ENCODE results near the gene MAMDC4.
"Not testable (repeated sequence)": the region's sequence is repeated elsewhere in the genome, so short reads cannot be mapped to it uniquely, and the experiment has no call there.

The MAMDC4 gene

GRCh38 chr9:136862849-136863622, 10.9 kb downstream of the MAMDC4 start:
- DNase-seq = no peak

GRCh38 chr9:136863623-136864273, 11.6 kb downstream of the MAMDC4 start:
- no peak for DNase-seq

GRCh38 chr9:136865041-136865767, 13.1 kb downstream of the MAMDC4 start:
- no peak for DNase-seq

- DNase-seq = no peak
Observed at GRCh38 chr9:136865768-136866103, 13.6 kb downstream of the MAMDC4 start.

- DNase-seq = not testable (repeated sequence)
Observed at GRCh38 chr9:136866898-136867421, 14.8 kb downstream of the MAMDC4 start.

- DNase-seq = no peak
Observed at GRCh38 chr9:136867480-136867879, 15.3 kb downstream of the MAMDC4 start.

- no peak for DNase-seq
Observed at GRCh38 chr9:136867917-136868316, 15.8 kb downstream of the MAMDC4 start.

- DNase-seq = no peak
Observed at GRCh38 chr9:136868644-136869043, 16.5 kb downstream of the MAMDC4 start.

GRCh38 chr9:136869611-136870010, 17.5 kb downstream of the MAMDC4 start:
- not testable (repeated sequence) for DNase-seq

GRCh38 chr9:136875155-136875554, 23.0 kb downstream of the MAMDC4 start:
- no peak for DNase-seq

GRCh38 chr9:136876476-136876875, 24.3 kb downstream of the MAMDC4 start:
- DNase-seq = no peak

GRCh38 chr9:136880651-136881050, 28.5 kb downstream of the MAMDC4 start:
- DNase-seq = no peak

- no peak for DNase-seq
Observed at GRCh38 chr9:136881691-136882108, 29.6 kb downstream of the MAMDC4 start.

- no peak for DNase-seq
Observed at GRCh38 chr9:136882109-136882946, 30.2 kb downstream of the MAMDC4 start.

- not testable (repeated sequence) for DNase-seq
Observed at GRCh38 chr9:136882947-136883283, 30.8 kb downstream of the MAMDC4 start.

GRCh38 chr9:136883670-136884069, 31.5 kb downstream of the MAMDC4 start:
- not testable (repeated sequence) for DNase-seq

GRCh38 chr9:136885950-136886578, 33.9 kb downstream of the MAMDC4 start, which contains the start of gene TRAF2:
TRAF2 (plus strand) TSS chr9:136886516; CDS start chr9:136898741, 12,225 bp downstream.
- peak; percentile 94 for DNase-seq

GRCh38 chr9:136886610-136887597, 34.8 kb downstream of the MAMDC4 start:
- no peak for DNase-seq

- no peak for DNase-seq
Observed at GRCh38 chr9:136888454-136888853, 36.3 kb downstream of the MAMDC4 start.

GRCh38 chr9:136889858-136890257, 37.7 kb downstream of the MAMDC4 start:
- no peak for DNase-seq

GRCh38 chr9:136890661-136891060, 38.5 kb downstream of the MAMDC4 start:
- DNase-seq = no peak
